Right lobe of liver (tissue), 6 donors: Measurements from ENCODE around the gene NPAS2. TPM values are rescaled to one million over a fixed set of nuclear protein-coding genes. Genes with fewer than 3 reads are reported as not detected.

Experiments
- ATAC-seq, 4 donors: fragments of 200-7000 bp; cut with Tn5 transposase; one replicate each; pipeline ENCODE4 v1.9.1; 2020; ENCODE audit warnings: mild to moderate bottlenecking in 4 of 4, moderate library complexity in 4 of 4
- DNase-seq, 3 donors: peaks; one replicate each; pipeline ENCODE4 v3.0.0-alpha.2; 2020
- H3K27ac ChIP-seq, 3 donors: fragments of 200-600 bp; one replicate each; pipeline ENCODE4 v1.8.0; 2022
- H3K27me3 ChIP-seq, 2 donors: fragments of 200-600 bp; one replicate each; pipeline ENCODE4 v1.8.0; 2022
- H3K36me3 ChIP-seq, 4 donors: fragments of 200-600 bp; sonication (generic) in 1 of 4; one replicate each; pipeline versions ENCODE4 v1.5.1 to v1.8.0; 2017 to 2022; ENCODE audit warnings: control low read depth in 1 of 4
- H3K4me1 ChIP-seq, 4 donors: fragments of 200-600 bp; sonication (generic) in 1 of 4; one replicate each; pipeline versions ENCODE4 v1.5.1 to v1.8.0; 2017 to 2022; ENCODE audit warnings: control low read depth in 1 of 4
- H3K4me3 ChIP-seq, 3 donors: fragments of 200-600 bp; one replicate each; pipeline ENCODE4 v1.8.0; 2022
- H3K9me3 ChIP-seq, 4 donors: fragments of 200-600 bp; sonication (generic) in 1 of 4; one replicate each; pipeline versions ENCODE4 v1.5.1 to v1.8.0; 2017 to 2022; ENCODE audit warnings: control low read depth in 1 of 4
- CTCF ChIP-seq, 4 donors: fragments of 200-600 bp in 3 of 4; fragments of 450-650 bp in 1 of 4; IDR thresholded peaks; one replicate each; pipeline versions ENCODE4 v1.5.1 to v1.8.0; 2016 to 2022; ENCODE audit warnings: antibody characterized with exemption in 4 of 4, mild to moderate bottlenecking in 2 of 4
- POLR2A ChIP-seq: fragments of 450-650 bp; IDR thresholded peaks from one replicate; pipeline ENCODE4 v1.6.1; 2017; ENCODE audit warnings: antibody characterized with exemption, mild to moderate bottlenecking
- WGBS: methylation state at CpG from one replicate; pipeline ENCODE4 v1.1.6; 2018; ENCODE audit warnings: low coverage, low lambda C conversion rate; ENCODE audit not compliant: insufficient coverage; ENCODE audit errors: missing lambda C conversion rate; 5-methylcytosine and 5-hydroxymethylcytosine counted together
- intact Hi-C, 2 donors: fragments of 100-400 bp; cut with DNase I; formaldehyde crosslinking; loops; one replicate each; pipeline versions ENCODE4 v1.11.2 to v1.14.1; 2022
- total RNA-seq, 6 experiments: library from RNA; depleted of rRNA in 2 of 6; stranded (reverse); fragments of >200 nt in 2 of 6; fragmentation: NEBNext Ultra II Directional in 3 of 6; extraction: Animal tissue kit (Norgen Biotek cat#: 25700) in 3 of 6; gene quantifications; one replicate each; pipeline versions ENCODE4 v1.1.0 to v1.2.4, GENCODE V29; 2016 to 2023
- donor health status: DM: no; HTN: yes; CAD: no.
- donor health status: DM: no; HTN: no; CAD: no.
- donor health status: DM: no; HTN: no; CAD: no.
- donor health status: DM: no; HTN: yes; CAD: no.
- donor health status: DM: no; HTN: yes; CAD: no.

The NPAS2 gene
- total RNA-seq, 6 experiments from 2014 or later = 8.8 to 33.3 (median 24.5) TPM

- no peaks in the 10 kb centered on the region for H3K4me1 ChIP-seq
- no peak overlapping the region for H3K4me3 ChIP-seq
- DNase-seq (no peak), ATAC-seq (no peak)
- H3K27me3 ChIP-seq = no peaks in the 10 kb centered on the region
- peaks cover 0 to 36% (median 22%) of the 10 kb centered on the region in 4 donors for H3K36me3 ChIP-seq
- TF ChIP-seq POLR2A (no peak), CTCF (IDR thresholded peaks at IDR 0.05) (no peak)
- no peak overlapping the region for H3K27ac ChIP-seq
- no peaks in the 10 kb centered on the region for H3K9me3 ChIP-seq
- WGBS = 88% methylated on average over 7 of the region's 8 CpGs
- intact Hi-C loops = no loop called here
These were observed 207.9 kb downstream of the NPAS2 start for GRCh38 chr2:101027852-101028251.

- TF ChIP-seq POLR2A (no peak), CTCF (IDR thresholded peaks at IDR 0.05) (no peak)
- no peaks in the 10 kb centered on the region for H3K27me3 ChIP-seq
- no peaks in the 10 kb centered on the region for H3K4me1 ChIP-seq
- peaks cover 0 to 57% (median 31%) of the 10 kb centered on the region in 4 donors for H3K36me3 ChIP-seq
- WGBS = 70% methylated on average over 9 of the region's 10 CpGs
- intact Hi-C loops = loop anchor here in 1 of 2 donors (5.0 kb wide), 1 partner anchor 126 kb away; no protein-coding TSS in a partner anchor
- DNase-seq (no peak), ATAC-seq (peak in 2 of 4 donors; percentile 17 to 23)
- no peaks in the 10 kb centered on the region for H3K9me3 ChIP-seq
- no peak overlapping the region for H3K27ac ChIP-seq
- H3K4me3 ChIP-seq = no peak overlapping the region
These were observed 211.1 kb downstream of the NPAS2 start for GRCh38 chr2:101030866-101031554.

- Histone ChIP-seq H3K36me3 (peaks cover 0 to 55% (median 28%) of the 10 kb centered on the region in 4 donors), H3K27me3 (no peaks in the 10 kb centered on the region), H3K27ac (no peak overlapping the region), H3K9me3 (no peaks in the 10 kb centered on the region), H3K4me1 (no peaks in the 10 kb centered on the region), H3K4me3 (no peak overlapping the region)
- intact Hi-C loops = loop anchor here in 1 of 2 donors (5.0 kb wide), 1 partner anchor 125 kb away; no protein-coding TSS in a partner anchor
- ATAC-seq = no peak
- TF ChIP-seq POLR2A (no peak), CTCF (IDR thresholded peaks at IDR 0.05) (no peak)
- 72% methylated on average over 3 of the region's 15 CpGs for WGBS
- no peak for DNase-seq
These were observed 212.3 kb downstream of the NPAS2 start for GRCh38 chr2:101032084-101032776.

GRCh38 chr2:101036562-101036961 is 216.6 kb downstream of the NPAS2 start:
- ATAC-seq (peak in 2 of 4 donors; percentile 37 to 55), DNase-seq (no peak)
- Histone ChIP-seq H3K27me3 (no peaks in the 10 kb centered on the region), H3K4me3 (no peak overlapping the region), H3K27ac (no peak overlapping the region), H3K36me3 (peaks cover 0 to 68% (median 37%) of the 10 kb centered on the region in 4 donors), H3K9me3 (no peaks in the 10 kb centered on the region), H3K4me1 (no peaks in the 10 kb centered on the region)
- TF ChIP-seq CTCF (IDR thresholded peaks at IDR 0.05) = peak; percentile 41 to 60 (median 48)
- no peak for TF ChIP-seq POLR2A
- intact Hi-C loops = no loop called here
- WGBS = 74% methylated on average over 2 of the region's 2 CpGs
